Measurements from ENCODE around the gene MRTFA. TPM values are rescaled to one million over a fixed set of nuclear protein-coding genes. Genes with fewer than 3 reads are reported as not detected.

Gene MRTFA
- total and polyA plus RNA-seq, 8 donors: 13.6 to 35.3 (median 24.1) TPM

DNA sequence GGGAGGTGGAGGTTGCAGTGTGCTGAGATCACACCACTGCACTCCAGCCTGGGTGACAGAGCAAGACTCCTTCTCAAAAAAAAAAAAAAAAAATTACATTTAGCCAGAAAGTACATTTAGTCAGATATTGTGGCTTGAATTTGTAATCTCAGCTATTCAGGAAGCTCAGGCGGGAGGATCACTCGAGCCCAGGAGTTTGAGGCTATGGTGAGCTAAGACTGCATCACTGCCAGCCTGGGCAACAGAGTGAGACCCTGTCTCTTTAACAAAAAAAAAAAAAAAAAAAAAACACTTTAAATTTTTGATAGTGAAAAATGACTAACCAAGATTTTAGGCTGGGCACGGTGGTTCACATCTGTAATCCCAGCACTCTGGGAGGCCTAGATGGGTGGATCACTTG, 27.3 kb downstream of the MRTFA start:
- DNase-seq (no peak), ATAC-seq (no peak), FAIRE-seq (no peak)
- no peak overlapping the region for H3K4me3 ChIP-seq
- TF ChIP-seq CTCF (IDR thresholded peaks at IDR 0.05): no peak
- H3K9me3 ChIP-seq: no peaks in the 10 kb centered on the region
- intact Hi-C loops (cut with DNase I): no loop called here
- H3K27ac ChIP-seq: no peak overlapping the region
- no peaks in the 10 kb centered on the region for H3K36me3 ChIP-seq
- 72 to 76% methylated on average over 3 of the region's 3 CpGs for WGBS, 2 donors
- H3K4me1 ChIP-seq: peaks cover 22 to 46% (median 34%) of the 10 kb centered on the region in 3 donors
- no peaks in the 10 kb centered on the region for H3K27me3 ChIP-seq

- 48 to 60% methylated on average over 1 of the region's 1 CpG for WGBS, 2 donors
- DNase-seq (no peak), FAIRE-seq (no peak), ATAC-seq (peak in 1 of 4 donors; percentile 11)
- no peaks in the 10 kb centered on the region for H3K9me3 ChIP-seq
- no peaks in the 10 kb centered on the region for H3K27me3 ChIP-seq
- no peak overlapping the region for H3K27ac ChIP-seq
- intact Hi-C loops (cut with DNase I): no loop called here
- no peak overlapping the region for H3K4me3 ChIP-seq
- no peak for TF ChIP-seq CTCF (IDR thresholded peaks at IDR 0.05)
- peaks cover 30 to 45% (median 41%) of the 10 kb centered on the region in 3 donors for H3K4me1 ChIP-seq
- no peaks in the 10 kb centered on the region for H3K36me3 ChIP-seq
Observed at GRCh38 chr22:40607506-40607905, 29.0 kb downstream of the MRTFA start.

GRCh38 chr22:40606306-40606705, 30.2 kb downstream of the MRTFA start:
- intact Hi-C loops (cut with DNase I): no loop called here
- no peaks in the 10 kb centered on the region for H3K9me3 ChIP-seq
- peak overlapping the region in 3 of 4 donors; percentile 13 to 57 (median 16) for H3K27ac ChIP-seq

GRCh38 chr22:40605761-40606160, 30.8 kb downstream of the MRTFA start:
- peaks cover 37 to 46% (median 38%) of the 10 kb centered on the region in 3 donors for H3K4me1 ChIP-seq
- peak overlapping the region in 2 of 4 donors; percentile 13 to 57 for H3K27ac ChIP-seq
- intact Hi-C loops (cut with DNase I): no loop called here
- DNase-seq (no peak), ATAC-seq (peak in 2 of 4 donors; percentile 42 to 52), FAIRE-seq (no peak)
- H3K27me3 ChIP-seq: no peaks in the 10 kb centered on the region
- TF ChIP-seq CTCF (IDR thresholded peaks at IDR 0.05): no peak
- WGBS, 2 donors: 4 to 10% methylated on average over 1 of the region's 1 CpG
- no peaks in the 10 kb centered on the region for H3K9me3 ChIP-seq
- H3K4me3 ChIP-seq: no peak overlapping the region
- H3K36me3 ChIP-seq: no peaks in the 10 kb centered on the region

More at GRCh38 chr22:40606306-40606705, 30.2 kb downstream of the MRTFA start:
- H3K4me3 ChIP-seq: no peak overlapping the region
- no peaks in the 10 kb centered on the region for H3K27me3 ChIP-seq
- DNase-seq (no peak), ATAC-seq (peak in 3 of 4 donors; percentile 11 to 64 (median 24)), FAIRE-seq (no peak)
- H3K36me3 ChIP-seq: no peaks in the 10 kb centered on the region
- no peak for TF ChIP-seq CTCF (IDR thresholded peaks at IDR 0.05)
- H3K4me1 ChIP-seq: peaks cover 37 to 46% (median 38%) of the 10 kb centered on the region in 3 donors

- TF ChIP-seq CTCF (IDR thresholded peaks at IDR 0.05): no peak
- H3K4me3 ChIP-seq: no peak overlapping the region
- peaks cover 32 to 46% (median 36%) of the 10 kb centered on the region in 3 donors for H3K4me1 ChIP-seq
- DNase-seq: no peak
- no peak for FAIRE-seq
- H3K27ac ChIP-seq: no peak overlapping the region
- intact Hi-C loops (cut with DNase I): no loop called here
- H3K9me3 ChIP-seq: no peaks in the 10 kb centered on the region
- peak; percentile 36 to 69 (median 52) for ATAC-seq
- WGBS, 2 donors: 26 to 27% methylated on average over 4 of the region's 4 CpGs
- H3K36me3 ChIP-seq: no peaks in the 10 kb centered on the region
- no peaks in the 10 kb centered on the region for H3K27me3 ChIP-seq
Observed at GRCh38 chr22:40603088-40603605, 33.4 kb downstream of the MRTFA start.
